Measurements from ENCODE around the gene SCT.

SCT gene

GRCh38 chr11:609341-609811, 17.6 kb downstream of the SCT start:
- no peak for DNase-seq (ENCODE audit: low read depth)

- no peak for DNase-seq (ENCODE audit: low read depth)
These were observed 18.2 kb downstream of the SCT start for GRCh38 chr11:608791-609251.

GRCh38 chr11:607971-608659, 18.9 kb downstream of the SCT start:
- no peak for DNase-seq (ENCODE audit: low read depth)

- DNase-seq (ENCODE audit: low read depth), result no peak
These were observed 19.8 kb downstream of the SCT start for GRCh38 chr11:607020-607780.

GRCh38 chr11:606245-606644, 20.7 kb downstream of the SCT start:
- no peak for DNase-seq (ENCODE audit: low read depth)

GRCh38 chr11:605286-606129, 21.5 kb downstream of the SCT start:
- no peak for DNase-seq (ENCODE audit: low read depth)

GRCh38 chr11:603154-603553, 23.8 kb downstream of the SCT start:
- no peak for DNase-seq (ENCODE audit: low read depth)

GRCh38 chr11:601573-602245, 25.3 kb downstream of the SCT start:
- DNase-seq (ENCODE audit: low read depth), result no peak

- no peak for DNase-seq (ENCODE audit: low read depth)
These were observed 28.8 kb downstream of the SCT start for GRCh38 chr11:598005-598680.

GRCh38 chr11:597166-597725, 29.7 kb downstream of the SCT start:
- no peak for DNase-seq (ENCODE audit: low read depth)

- DNase-seq (ENCODE audit: low read depth), result no peak
These were observed 30.6 kb downstream of the SCT start for GRCh38 chr11:596374-596773.

GRCh38 chr11:595400-595799, 31.6 kb downstream of the SCT start:
- no peak for DNase-seq (ENCODE audit: low read depth)

GRCh38 chr11:593347-593746, 33.6 kb downstream of the SCT start:
- no peak for DNase-seq (ENCODE audit: low read depth)

GRCh38 chr11:592918-593317, 34.1 kb downstream of the SCT start:
- no peak for DNase-seq (ENCODE audit: low read depth)

- no peak for DNase-seq (ENCODE audit: low read depth)
These were observed 34.5 kb downstream of the SCT start for GRCh38 chr11:592501-592900.

- no peak for DNase-seq (ENCODE audit: low read depth)
These were observed 36.0 kb downstream of the SCT start for GRCh38 chr11:590997-591396.

GRCh38 chr11:589798-590197, 37.2 kb downstream of the SCT start:
- no peak for DNase-seq (ENCODE audit: low read depth)

- DNase-seq (ENCODE audit: low read depth), result no peak
These were observed 39.0 kb downstream of the SCT start for GRCh38 chr11:587978-588380.

- no peak for DNase-seq (ENCODE audit: low read depth)
These were observed 39.4 kb downstream of the SCT start for GRCh38 chr11:587546-587945.

- no peak for DNase-seq (ENCODE audit: low read depth)
These were observed 40.3 kb downstream of the SCT start for GRCh38 chr11:586376-587316.

All from stromal cell of bone marrow (primary cell).